ENCODE results near the gene ZNF746.

DNA sequence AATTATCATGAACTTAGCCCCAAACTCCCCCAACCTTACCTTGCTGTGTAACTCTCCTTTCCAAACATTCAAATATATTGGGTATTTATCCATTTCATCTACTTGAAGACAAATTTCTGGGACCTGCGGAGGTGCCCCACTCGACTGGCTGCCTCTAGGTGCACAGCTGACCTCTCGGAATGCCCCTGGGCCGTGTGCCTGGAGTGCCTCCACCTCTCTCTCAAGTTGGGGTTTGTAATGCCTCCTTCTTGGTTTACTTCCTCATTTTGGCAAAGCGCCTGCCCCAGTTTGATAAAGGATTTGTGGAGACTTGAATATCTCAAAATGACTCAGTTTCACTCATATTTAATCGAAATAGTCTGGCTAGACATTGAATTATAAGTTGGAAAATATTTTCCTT, 53.3 kb downstream of the ZNF746 start:
- TF ChIP-seq, protein P1, sequence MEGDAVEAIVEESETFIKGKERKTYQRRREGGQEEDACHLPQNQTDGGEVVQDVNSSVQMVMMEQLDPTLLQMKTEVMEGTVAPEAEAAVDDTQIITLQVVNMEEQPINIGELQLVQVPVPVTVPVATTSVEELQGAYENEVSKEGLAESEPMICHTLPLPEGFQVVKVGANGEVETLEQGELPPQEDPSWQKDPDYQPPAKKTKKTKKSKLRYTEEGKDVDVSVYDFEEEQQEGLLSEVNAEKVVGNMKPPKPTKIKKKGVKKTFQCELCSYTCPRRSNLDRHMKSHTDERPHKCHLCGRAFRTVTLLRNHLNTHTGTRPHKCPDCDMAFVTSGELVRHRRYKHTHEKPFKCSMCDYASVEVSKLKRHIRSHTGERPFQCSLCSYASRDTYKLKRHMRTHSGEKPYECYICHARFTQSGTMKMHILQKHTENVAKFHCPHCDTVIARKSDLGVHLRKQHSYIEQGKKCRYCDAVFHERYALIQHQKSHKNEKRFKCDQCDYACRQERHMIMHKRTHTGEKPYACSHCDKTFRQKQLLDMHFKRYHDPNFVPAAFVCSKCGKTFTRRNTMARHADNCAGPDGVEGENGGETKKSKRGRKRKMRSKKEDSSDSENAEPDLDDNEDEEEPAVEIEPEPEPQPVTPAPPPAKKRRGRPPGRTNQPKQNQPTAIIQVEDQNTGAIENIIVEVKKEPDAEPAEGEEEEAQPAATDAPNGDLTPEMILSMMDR (IDR thresholded peaks at IDR 0.05), result no peak
- no peak for TF ChIP-seq POLR2A (IDR thresholded peaks at IDR 0.05)
- no peak for TF ChIP-seq POLR2AphosphoS5 (IDR thresholded peaks at IDR 0.05; ENCODE audit: insufficient read depth in 1 of 2, low read depth in 1 of 2)
